Sigmoid colon (tissue), 7 donors: Measurements from ENCODE around the gene MANBA. TPM values are rescaled to one million over a fixed set of nuclear protein-coding genes. Genes with fewer than 3 reads are reported as not detected.

Experiments
- DNase-seq: peaks from one replicate; pipeline ENCODE4 v3.0.0-alpha.2; 2019
- H3K27ac ChIP-seq, 4 donors: fragments of 200-600 bp; sonication (generic); one replicate each; pipeline ENCODE4 v1.5.1; 2016 to 2019; ENCODE audit warnings: mild to moderate bottlenecking in 1 of 4
- H3K27me3 ChIP-seq, 3 donors: fragments of 200-600 bp; sonication (generic); one replicate each; pipeline ENCODE4 v1.5.1; 2019; ENCODE audit warnings: mild to moderate bottlenecking in 1 of 3
- H3K36me3 ChIP-seq, 4 donors: fragments of 200-600 bp; sonication (generic); one replicate each; pipeline ENCODE4 v1.5.1; 2016 to 2019
- H3K4me1 ChIP-seq, 4 donors: fragments of 200-600 bp; sonication (generic); one replicate each; pipeline ENCODE4 v1.5.1; 2017 to 2019
- H3K4me3 ChIP-seq, 4 donors: fragments of 200-600 bp; sonication (generic); one replicate each; pipeline ENCODE4 v1.5.1; 2017 to 2019; ENCODE audit warnings: mild to moderate bottlenecking in 2 of 4, moderate library complexity in 1 of 4
- H3K9me3 ChIP-seq, 4 donors: fragments of 200-600 bp in 3 of 4; sonication (generic) in 3 of 4; one replicate each; pipeline versions ENCODE4 v1.5.1 to v1.6.1; 2013 to 2019
- CTCF ChIP-seq, 4 experiments: fragments of 450-650 bp in 3 of 4; fragments of 200-600 bp in 1 of 4; IDR thresholded peaks; one replicate each; pipeline ENCODE4 v1.5.1; 2016 to 2019; ENCODE audit warnings: antibody characterized with exemption in 4 of 4, mild to moderate bottlenecking in 3 of 4, moderate library complexity in 2 of 4
- EP300 ChIP-seq, 4 donors: sonication (generic); formaldehyde crosslinking; IDR thresholded peaks; one replicate each; pipeline ENCODE4 v1.6.1; 2017; ENCODE audit warnings: antibody characterized with exemption in 4 of 4
- POLR2A ChIP-seq, 2 donors: fragments of 450-650 bp; IDR thresholded peaks; one replicate each; pipeline ENCODE4 v1.6.1; 2016; ENCODE audit warnings: antibody characterized with exemption in 2 of 2, mild to moderate bottlenecking in 2 of 2, moderate library complexity in 2 of 2
- POLR2AphosphoS5 ChIP-seq, 4 donors: sonication (generic); formaldehyde crosslinking; IDR thresholded peaks; one replicate each; pipeline ENCODE4 v1.6.1; 2017; ENCODE audit warnings: antibody characterized with exemption in 4 of 4
- WGBS, 2 donors: extraction: QIAGEN DNeasy Blood & Tissue Kit; methylation state at CpG; one replicate each; pipeline ENCODE4 v1.1.7; 2013; 5-methylcytosine and 5-hydroxymethylcytosine counted together
- intact Hi-C: fragments of 100-400 bp; cut with DNase I; formaldehyde crosslinking; loops from one replicate; pipeline ENCODE4 v1.15.1; 2023
- polyA plus RNA-seq, 3 donors: library from polyadenylated mRNA; stranded (reverse); fragments of 200-250 nt; gene quantifications; one replicate each; pipeline ENCODE4 v1.2.3, GENCODE V29; 2013
- total RNA-seq, 4 donors: library from RNA; depleted of rRNA; stranded (reverse); fragments of >200 nt; gene quantifications; one replicate each; pipeline ENCODE4 v1.1.0, GENCODE V29; 2016
- donor health status: healthy with polysubstance abuse.
- donor health status: Bipolar disorder and iron deficiency.
- donor health status: healthy.

Gene MANBA
- total and polyA plus RNA-seq, 7 donors: 8.4 to 47.4 (median 25.3) TPM

- peak overlapping the region; percentile 78 to 93 (median 82) for H3K27ac ChIP-seq
- H3K36me3 ChIP-seq: no peaks in the 10 kb centered on the region
- H3K27me3 ChIP-seq: no peaks in the 10 kb centered on the region
- H3K9me3 ChIP-seq: no peaks in the 10 kb centered on the region
- intact Hi-C loops: loop anchor here (2.0 to 10.0 kb wide), 4 partner anchors 64 to 334 kb away; partner anchors contain the start of genes BDH2, CISD2 and NFKB1
- DNase-seq: no peak
- WGBS, 2 donors: 2 to 5% methylated on average over 15 of the region's 15 CpGs
- H3K4me3 ChIP-seq: peak overlapping the region; percentile 52 to 99 (median 84)
- TF ChIP-seq CTCF (IDR thresholded peaks at IDR 0.05) (no peak), POLR2AphosphoS5 (IDR thresholded peaks at IDR 0.05) (no peak)
- peaks cover 0 to 17% (median 10%) of the 10 kb centered on the region in 4 donors for H3K4me1 ChIP-seq
Measured at GRCh38 chr4:102761296-102761701, 531 bp upstream of the MANBA start.

GRCh38 chr4:102759831-102760644 lies 730 bp downstream of the MANBA start:
- Histone ChIP-seq H3K27ac (peak overlapping the region; percentile 78 to 93 (median 82)), H3K9me3 (no peaks in the 10 kb centered on the region), H3K4me3 (peak overlapping the region; percentile 52 to 99 (median 84)), H3K27me3 (no peaks in the 10 kb centered on the region), H3K4me1 (peaks cover 0 to 17% (median 10%) of the 10 kb centered on the region in 4 donors), H3K36me3 (no peaks in the 10 kb centered on the region)
- peak; percentile 81 for DNase-seq
- TF ChIP-seq CTCF (IDR thresholded peaks at IDR 0.05) (no peak), POLR2A (IDR thresholded peaks at IDR 0.05) (no peak), POLR2AphosphoS5 (IDR thresholded peaks at IDR 0.05) (peak in 1 of 4 donors; percentile 19), EP300 (IDR thresholded peaks at IDR 0.05) (no peak)
- WGBS, 2 donors: 2 to 3% methylated on average over 25 of the region's 25 CpGs
- intact Hi-C loops: loop anchor here (2.0 to 10.0 kb wide), 4 partner anchors 65 to 335 kb away; partner anchors contain the start of genes BDH2, CISD2 and NFKB1

- Histone ChIP-seq H3K4me3 (no peak overlapping the region), H3K36me3 (no peaks in the 10 kb centered on the region), H3K27ac (no peak overlapping the region), H3K27me3 (no peaks in the 10 kb centered on the region), H3K9me3 (no peaks in the 10 kb centered on the region), H3K4me1 (peaks cover 0 to 17% (median 10%) of the 10 kb centered on the region in 4 donors)
- intact Hi-C loops: no loop called here
- no peak for DNase-seq
- TF ChIP-seq POLR2AphosphoS5 (IDR thresholded peaks at IDR 0.05) (no peak), POLR2A (IDR thresholded peaks at IDR 0.05) (no peak), CTCF (IDR thresholded peaks at IDR 0.05) (no peak), EP300 (IDR thresholded peaks at IDR 0.05) (no peak)
- WGBS, 2 donors: 90 to 93% methylated on average over 11 of the region's 11 CpGs
Measured at GRCh38 chr4:102758241-102759160, 2.3 kb downstream of the MANBA start.

GRCh38 chr4:102757681-102758080 lies 3.1 kb downstream of the MANBA start:
- H3K27me3 ChIP-seq: no peaks in the 10 kb centered on the region
- H3K4me3 ChIP-seq: no peak overlapping the region
- peaks cover 0 to 17% (median 10%) of the 10 kb centered on the region in 4 donors for H3K4me1 ChIP-seq
- intact Hi-C loops: no loop called here
- H3K9me3 ChIP-seq: no peaks in the 10 kb centered on the region
- H3K36me3 ChIP-seq: no peaks in the 10 kb centered on the region
- WGBS, 2 donors: 40 to 54% methylated on average over 1 of the region's 1 CpG
- DNase-seq: no peak
- no peak overlapping the region for H3K27ac ChIP-seq
- TF ChIP-seq POLR2A (IDR thresholded peaks at IDR 0.05) (no peak), CTCF (IDR thresholded peaks at IDR 0.05) (no peak), POLR2AphosphoS5 (IDR thresholded peaks at IDR 0.05) (no peak), EP300 (IDR thresholded peaks at IDR 0.05) (no peak)
